ENCODE results near the gene KLF1. TPM values are rescaled to one million over a fixed set of nuclear protein-coding genes. Genes with fewer than 3 reads are reported as not detected.

Gene KLF1
- total and polyA plus RNA-seq, 2 of the 8 experiments (the other 6 are each of a cell fraction or from before 2014, with no cell fraction given), result 0.84 to 0.91 TPM

DNA sequence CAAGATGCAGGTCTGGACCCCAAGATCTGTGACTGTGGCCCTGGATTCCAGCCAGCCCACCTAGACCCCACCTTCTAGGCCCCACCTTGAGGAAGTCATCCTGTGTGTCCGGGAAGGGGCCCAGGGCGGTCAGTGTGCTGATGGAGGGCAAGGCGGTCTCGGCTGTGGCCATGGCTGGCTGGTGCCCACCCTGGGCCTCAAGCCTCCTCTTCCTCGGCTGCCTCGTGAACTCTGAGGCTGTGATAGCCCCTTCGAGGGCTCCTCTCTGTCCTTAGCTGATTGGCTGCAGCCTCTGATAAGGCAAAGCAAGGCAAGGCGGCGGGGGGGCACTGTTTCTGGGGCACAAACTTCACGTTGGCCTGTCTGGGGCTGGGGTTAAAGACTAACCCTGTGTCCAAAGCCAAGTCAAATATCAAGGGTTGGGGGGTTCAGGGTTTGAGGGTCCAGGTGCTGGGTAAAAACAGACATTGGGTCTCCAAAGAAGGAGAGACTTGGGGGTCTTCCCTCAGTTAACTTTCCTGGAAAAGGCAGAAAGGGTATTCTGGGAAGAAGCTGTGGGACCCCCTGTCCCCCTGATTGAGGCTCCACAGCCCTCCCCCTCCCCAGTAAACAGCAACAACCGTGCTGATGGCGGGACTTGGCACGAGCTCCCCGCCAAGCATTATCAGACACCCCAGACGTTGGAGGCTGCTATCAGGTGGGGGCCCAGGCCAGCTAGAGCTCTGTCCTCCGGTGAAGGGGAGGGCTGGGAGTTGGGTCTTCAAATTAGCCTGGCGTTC is at the start of gene KLF1 (continued):
- no peak for TF ChIP-seq SIX5 (IDR thresholded peaks at IDR 0.05; ENCODE audit: low read depth, low read length)

Measured in H1 (cell line).